GM12865 (cell line): ENCODE measurements around the gene SPCS3.
"Not testable (repeated sequence)": the region's sequence is repeated elsewhere in the genome, so short reads cannot be mapped to it uniquely, and the experiment has no call there.

ENCODE experiments used
- DNase-seq: peaks from one replicate; pipeline ENCODE4 v3.0.0; 2010; ENCODE audit warnings: low read depth
- H3K4me3 ChIP-seq: 2 replicates; pipeline ENCODE4 v1.5.1; 2011; ENCODE audit warnings: mild to moderate bottlenecking, low read depth, low read length, control low read depth
- TF ChIP-seq, protein P1 (sequence below): IDR thresholded peaks from 2 replicates; pipeline ENCODE4 v1.5.1; 2011; ENCODE audit warnings: low read length, control low read depth, low read depth, inconsistent platforms; ENCODE audit not compliant: insufficient read depth; ENCODE audit errors: missing control alignments

Gene SPCS3

DNA sequence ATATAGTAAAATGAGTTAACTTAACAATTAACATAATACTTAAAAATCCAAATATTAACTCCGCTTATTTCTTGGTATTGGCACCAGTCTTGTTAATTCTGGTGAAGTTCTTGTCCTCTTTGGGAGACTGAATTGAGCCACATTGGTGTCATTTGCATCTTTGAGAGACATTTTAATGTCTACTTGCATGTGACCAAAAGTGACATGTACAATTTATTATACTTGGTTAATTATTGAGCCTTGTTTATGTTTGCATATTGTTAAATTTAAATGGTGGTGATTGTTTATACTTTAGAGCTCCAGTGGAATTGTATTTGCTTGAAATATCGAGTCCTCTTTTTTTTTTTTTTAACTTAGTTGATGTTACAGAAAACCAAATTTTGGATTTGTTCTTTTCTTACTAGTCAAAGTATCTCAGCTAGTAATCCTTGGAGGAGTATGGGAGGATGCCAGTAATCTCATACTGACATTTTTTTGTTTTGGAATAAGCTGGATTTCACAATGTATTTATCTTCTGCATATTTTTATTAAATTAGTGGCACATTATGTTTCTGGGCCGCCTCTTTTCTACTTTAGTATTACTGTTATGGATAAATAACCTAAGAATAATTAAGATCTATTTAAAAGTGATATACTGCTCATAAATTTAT, 3.9 kb downstream of the SPCS3 start:
- H3K4me3 ChIP-seq, result no peak overlapping the region
- no peak for DNase-seq
- TF ChIP-seq, protein P1, sequence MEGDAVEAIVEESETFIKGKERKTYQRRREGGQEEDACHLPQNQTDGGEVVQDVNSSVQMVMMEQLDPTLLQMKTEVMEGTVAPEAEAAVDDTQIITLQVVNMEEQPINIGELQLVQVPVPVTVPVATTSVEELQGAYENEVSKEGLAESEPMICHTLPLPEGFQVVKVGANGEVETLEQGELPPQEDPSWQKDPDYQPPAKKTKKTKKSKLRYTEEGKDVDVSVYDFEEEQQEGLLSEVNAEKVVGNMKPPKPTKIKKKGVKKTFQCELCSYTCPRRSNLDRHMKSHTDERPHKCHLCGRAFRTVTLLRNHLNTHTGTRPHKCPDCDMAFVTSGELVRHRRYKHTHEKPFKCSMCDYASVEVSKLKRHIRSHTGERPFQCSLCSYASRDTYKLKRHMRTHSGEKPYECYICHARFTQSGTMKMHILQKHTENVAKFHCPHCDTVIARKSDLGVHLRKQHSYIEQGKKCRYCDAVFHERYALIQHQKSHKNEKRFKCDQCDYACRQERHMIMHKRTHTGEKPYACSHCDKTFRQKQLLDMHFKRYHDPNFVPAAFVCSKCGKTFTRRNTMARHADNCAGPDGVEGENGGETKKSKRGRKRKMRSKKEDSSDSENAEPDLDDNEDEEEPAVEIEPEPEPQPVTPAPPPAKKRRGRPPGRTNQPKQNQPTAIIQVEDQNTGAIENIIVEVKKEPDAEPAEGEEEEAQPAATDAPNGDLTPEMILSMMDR, result no peak

DNA sequence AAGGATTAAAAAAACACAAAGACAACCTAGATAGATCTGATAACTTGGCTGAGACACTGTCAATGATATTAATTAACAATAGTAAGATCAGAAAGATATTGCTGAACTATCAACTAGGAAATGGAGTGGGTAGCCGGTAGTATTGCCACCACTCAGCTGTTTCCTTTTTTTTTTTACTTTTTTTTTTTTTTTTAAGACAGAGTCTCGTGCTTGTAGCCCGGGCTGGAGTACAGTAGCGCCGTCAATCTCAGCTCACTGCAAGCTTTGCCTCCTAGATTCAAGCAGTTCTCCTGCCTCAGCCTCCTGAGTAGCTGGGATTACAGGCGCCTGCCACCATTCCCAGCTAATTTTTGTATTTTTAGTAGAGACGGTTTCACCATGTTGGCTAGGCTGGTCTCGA, 5.1 kb downstream of the SPCS3 start:
- not testable (repeated sequence) for DNase-seq, H3K4me3 ChIP-seq

DNA sequence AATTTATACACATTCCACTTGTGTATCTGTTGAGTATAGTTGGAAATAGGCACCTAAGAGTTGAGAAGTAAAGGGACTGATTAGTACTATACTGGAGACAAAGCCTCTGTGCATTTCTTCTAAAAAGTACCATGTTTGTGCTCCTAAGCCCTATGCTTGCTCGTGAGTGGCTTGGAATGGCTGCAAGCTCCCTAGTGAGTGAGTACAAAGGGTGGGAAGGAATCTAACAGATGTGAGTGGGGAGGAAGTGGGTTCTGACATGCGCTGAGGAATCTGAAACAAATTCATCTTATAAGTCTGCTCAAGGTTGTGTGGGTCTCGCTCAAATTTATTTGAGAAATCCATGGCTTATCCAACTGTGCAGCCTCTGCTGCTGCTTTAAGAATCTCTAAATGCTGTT, 13.3 kb downstream of the SPCS3 start:
- no peak for DNase-seq
- H3K4me3 ChIP-seq, result no peak overlapping the region
- TF ChIP-seq, protein P1, result no peak

DNA sequence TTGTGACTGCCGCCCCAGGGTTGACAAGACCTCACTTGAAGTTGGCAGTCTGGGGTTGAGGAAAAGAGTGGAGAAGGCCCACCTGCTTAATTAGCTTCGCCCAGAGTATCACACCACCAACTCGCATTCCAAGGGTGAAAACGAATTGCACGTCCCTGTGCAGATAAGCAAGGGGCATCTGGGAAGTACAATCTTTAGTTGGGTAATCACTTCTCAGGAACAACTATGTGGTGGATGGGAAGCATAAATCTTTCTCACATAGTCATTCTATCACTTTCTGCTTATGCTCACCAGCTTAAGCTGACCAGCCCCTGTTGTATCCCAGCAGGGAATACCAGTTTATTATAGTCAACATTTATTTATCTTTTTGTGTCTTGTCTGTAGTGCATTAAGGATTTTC, 14.3 kb downstream of the SPCS3 start:
- DNase-seq, result no peak
- TF ChIP-seq, protein P1, result no peak
- no peak overlapping the region for H3K4me3 ChIP-seq

DNA sequence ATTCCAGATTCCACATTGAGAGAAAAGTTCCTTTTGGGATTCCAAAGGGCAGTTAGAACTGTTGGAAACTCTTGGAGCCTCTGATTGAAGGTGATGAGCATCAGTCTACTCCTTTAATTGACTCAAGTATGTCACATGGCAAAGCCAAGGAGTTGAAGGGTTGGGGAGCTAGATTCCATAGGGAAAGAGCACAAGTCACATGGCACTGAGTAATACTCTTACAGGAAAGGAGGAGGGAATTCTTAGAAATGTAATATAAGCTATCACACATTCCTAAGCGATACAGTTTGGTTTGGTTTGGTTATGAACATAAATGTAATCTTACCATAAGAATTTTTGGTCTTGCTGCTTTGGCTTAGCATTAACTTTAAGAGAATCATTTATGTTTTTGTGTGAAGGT, 15.7 kb downstream of the SPCS3 start:
- DNase-seq, result no peak
- no peak overlapping the region for H3K4me3 ChIP-seq
- TF ChIP-seq, protein P1, result no peak

DNA sequence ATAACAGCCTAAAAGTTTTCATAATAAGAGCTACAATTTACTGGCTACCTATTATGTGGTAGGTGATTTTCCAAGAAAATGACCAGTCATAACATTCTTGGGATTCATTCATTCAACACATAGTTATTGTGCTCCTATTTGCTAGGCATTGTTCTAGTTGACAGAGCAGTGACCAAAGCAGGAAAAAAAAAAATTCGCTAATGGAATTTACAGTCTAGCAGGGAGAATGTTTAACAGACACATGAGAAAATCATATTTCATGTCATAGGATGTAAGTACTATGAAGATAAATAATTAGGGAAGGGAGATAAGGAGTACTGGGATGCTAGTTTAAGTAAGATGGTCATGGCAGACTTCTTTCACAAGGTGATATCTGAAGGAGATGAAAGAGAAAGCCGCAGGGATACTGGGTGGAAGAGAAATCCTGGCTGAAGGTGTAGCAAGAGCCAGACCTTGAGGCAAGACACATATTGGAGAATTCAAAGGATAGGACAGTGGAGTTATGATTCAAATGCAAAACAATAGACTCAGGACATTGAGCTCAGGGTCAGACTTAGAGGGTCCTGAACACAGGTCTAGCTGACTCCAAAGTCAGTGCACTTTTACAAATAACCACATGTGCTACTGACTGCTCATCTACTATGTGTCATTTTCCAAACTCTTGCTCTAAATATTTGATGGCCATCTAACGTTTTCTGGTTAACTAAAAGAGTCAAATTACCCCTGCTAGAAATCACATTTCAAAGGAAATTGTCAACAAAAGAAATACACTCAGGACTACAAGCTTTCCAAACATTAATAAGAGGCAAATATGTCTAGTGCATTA, 20.4 kb downstream of the SPCS3 start:
- TF ChIP-seq, protein P1, result no peak
- H3K4me3 ChIP-seq, result no peak overlapping the region
- no peak for DNase-seq

DNA sequence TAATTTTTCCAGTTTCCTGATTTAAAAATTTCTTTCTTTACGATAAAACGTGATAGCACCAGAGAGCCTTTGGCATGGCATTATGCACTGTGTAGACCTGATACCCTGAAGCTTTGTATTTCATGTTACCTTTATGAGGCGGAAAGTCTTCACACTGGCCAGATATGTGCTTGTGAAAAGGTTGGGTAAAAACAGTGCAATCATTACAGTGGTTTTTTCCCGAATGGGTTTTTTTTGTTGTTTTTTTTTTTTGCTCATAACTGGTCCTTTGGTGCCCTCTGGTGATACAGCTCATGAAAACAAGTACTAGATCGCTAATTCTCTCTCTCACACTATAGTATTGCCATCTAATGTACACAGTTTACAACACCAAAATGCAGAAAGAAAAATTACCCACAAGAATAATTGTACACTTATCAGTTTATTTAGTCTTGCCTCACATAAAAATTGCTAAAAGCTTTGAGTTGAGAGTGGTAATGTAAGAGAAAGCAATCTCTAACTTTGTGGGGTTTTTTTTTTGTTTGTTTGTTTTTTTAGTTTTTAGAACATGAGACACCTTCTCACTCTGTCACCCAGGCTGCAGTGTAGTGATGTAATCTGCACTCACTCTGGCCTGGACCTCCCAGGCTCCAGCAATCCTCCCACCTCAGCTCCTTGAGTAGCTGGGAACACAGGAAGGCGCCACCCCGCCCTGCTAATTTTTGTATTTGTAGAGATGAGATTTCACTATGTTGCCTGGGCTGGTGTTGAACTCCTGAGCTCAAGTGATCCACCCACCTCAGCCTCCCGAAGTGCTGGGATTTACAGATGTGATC, 21.3 kb downstream of the SPCS3 start:
- TF ChIP-seq, protein P1, result peak; percentile 50
- DNase-seq, result peak; percentile 61
- no peak overlapping the region for H3K4me3 ChIP-seq
